ENCODE measurements around the gene NOTCH1. TPM values are rescaled to one million over a fixed set of nuclear protein-coding genes. Genes with fewer than 3 reads are reported as not detected.

The NOTCH1 gene
- total RNA-seq, 2 experiments from 2014 or later: 45.7 to 47.6 TPM

- peak; percentile 32 for DNase-seq
- H3K4me1 Mint-ChIP-seq (ENCODE audit: low read depth): peaks cover 35% of the 10 kb centered on the region
- ATAC-seq: no peak
- intact Hi-C loops (cut with micrococcal nuclease): loop anchor here (10.0 kb wide), 1 partner anchor 53 kb away; no protein-coding TSS in a partner anchor
- CTCF ChIA-PET: no interaction called here
- H3K27me3 Mint-ChIP-seq: no peaks in the 10 kb centered on the region
- POLR2A ChIA-PET: no interaction called here
- H3K9me3 Mint-ChIP-seq: no peaks in the 10 kb centered on the region
- peak overlapping the region; percentile 91 for H3K27ac Mint-ChIP-seq
- peak overlapping the region; percentile 87 for H3K4me3 Mint-ChIP-seq
- no peak for TF ChIP-seq CTCF (IDR thresholded peaks at IDR 0.05)
- peaks cover 30% of the 10 kb centered on the region for H3K36me3 Mint-ChIP-seq (ENCODE audit: low read depth)
Observed at GRCh38 chr9:136481558-136481957, 64.3 kb downstream of the NOTCH1 start.

- DNase-seq (no peak), ATAC-seq (no peak)
- Mint-ChIP-seq H3K27me3 (no peaks in the 10 kb centered on the region), H3K36me3 (ENCODE audit: low read depth) (peaks cover 44% of the 10 kb centered on the region), H3K9me3 (no peaks in the 10 kb centered on the region), H3K4me3 (no peak overlapping the region), H3K27ac (no peak overlapping the region), H3K4me1 (ENCODE audit: low read depth) (peaks cover 26% of the 10 kb centered on the region)
- ChIA-PET POLR2A (no interaction called here), CTCF (no interaction called here)
- intact Hi-C loops (cut with micrococcal nuclease): no loop called here
- TF ChIP-seq CTCF (IDR thresholded peaks at IDR 0.05): no peak
Observed at GRCh38 chr9:136476369-136477150, 69.3 kb downstream of the NOTCH1 start.

- CTCF ChIA-PET: no interaction called here
- no peaks in the 10 kb centered on the region for H3K9me3 Mint-ChIP-seq
- no peaks in the 10 kb centered on the region for H3K27me3 Mint-ChIP-seq
- no peak overlapping the region for H3K27ac Mint-ChIP-seq
- no peak for ATAC-seq
- POLR2A ChIA-PET: interaction anchor here (0.7 kb wide), 1 partner anchor 108 kb away, joined by 4 read pairs; no protein-coding TSS in a partner anchor
- no peak for DNase-seq
- H3K4me3 Mint-ChIP-seq: no peak overlapping the region
- peaks cover 18% of the 10 kb centered on the region for H3K4me1 Mint-ChIP-seq (ENCODE audit: low read depth)
- peaks cover 41% of the 10 kb centered on the region for H3K36me3 Mint-ChIP-seq (ENCODE audit: low read depth)
- no peak for TF ChIP-seq CTCF (IDR thresholded peaks at IDR 0.05)
- intact Hi-C loops (cut with micrococcal nuclease): no loop called here
Observed at GRCh38 chr9:136474974-136475865, 70.6 kb downstream of the NOTCH1 start.

GRCh38 chr9:136474021-136474640, 71.7 kb downstream of the NOTCH1 start:
- Mint-ChIP-seq H3K27me3 (no peaks in the 10 kb centered on the region), H3K4me1 (ENCODE audit: low read depth) (peaks cover 11% of the 10 kb centered on the region), H3K4me3 (no peak overlapping the region), H3K9me3 (no peaks in the 10 kb centered on the region), H3K36me3 (ENCODE audit: low read depth) (peaks cover 35% of the 10 kb centered on the region), H3K27ac (no peak overlapping the region)
- no peak for TF ChIP-seq CTCF (IDR thresholded peaks at IDR 0.05)
- POLR2A ChIA-PET: interaction anchor here (1.3 kb wide), 1 partner anchor 14 kb away, joined by 4 read pairs; no protein-coding TSS in a partner anchor
- CTCF ChIA-PET: interaction anchor here (0.9 to 1.1 kb wide), 2 partner anchors 11 to 35 kb away, joined by 3 read pairs; no protein-coding TSS in a partner anchor
- intact Hi-C loops (cut with micrococcal nuclease): no loop called here
- DNase-seq: no peak
- ATAC-seq: no peak

All from activated CD8-positive, alpha-beta T cell treated with anti-CD3 and anti-CD28 coated beads for 36 hours (primary cell).